MM.1S (cell line): Measurements from ENCODE around the gene TAF11.
"Not testable (repeated sequence)": the region's sequence is repeated elsewhere in the genome, so short reads cannot be mapped to it uniquely, and the experiment has no call there.

ENCODE experiments used
- DNase-seq: peaks from one replicate; pipeline ENCODE4 v3.0.0-alpha.2; 2015
- H2AFZ ChIP-seq: fragments of 300-600 bp; sonication (generic); 2 replicates; pipeline ENCODE4 v1.6.0; 2016; ENCODE audit warnings: antibody characterized with exemption, low read length
- H3F3A ChIP-seq: fragments of 300-600 bp; sonication (generic); 2 replicates; pipeline ENCODE4 v1.6.1; 2016; ENCODE audit warnings: mild to moderate bottlenecking, antibody characterized with exemption, low read length, moderate library complexity, mixed read lengths; ENCODE audit not compliant: insufficient read depth
- H3K27ac ChIP-seq: fragments of 300-600 bp; sonication (generic); 2 replicates; pipeline ENCODE4 v1.5.1; 2016; ENCODE audit warnings: mild to moderate bottlenecking, low read length
- H3K27me3 ChIP-seq: fragments of 300-600 bp; sonication (generic); replicated peaks from 2 replicates; pipeline ENCODE4 v1.6.0; 2016; ENCODE audit warnings: low read length; ENCODE audit not compliant: insufficient read depth
- H3K36me3 ChIP-seq: fragments of 300-600 bp; sonication (generic); replicated peaks from 2 replicates; pipeline ENCODE4 v1.6.1; 2016; ENCODE audit warnings: mild to moderate bottlenecking, low read length, mixed read lengths; ENCODE audit not compliant: insufficient read depth
- H3K4me1 ChIP-seq: fragments of 300-600 bp; sonication (generic); 2 replicates; pipeline ENCODE4 v1.6.1; 2016; ENCODE audit warnings: low read length, mixed read lengths
- H3K4me2 ChIP-seq: fragments of 300-600 bp; sonication (generic); 2 replicates; pipeline ENCODE4 v1.6.0; 2016; ENCODE audit warnings: low read depth, low read length
- H3K4me3 ChIP-seq: fragments of 300-600 bp; sonication (generic); 2 replicates; pipeline ENCODE4 v1.5.1; 2016; ENCODE audit warnings: low read length, mixed read lengths
- H3K79me2 ChIP-seq: fragments of 300-600 bp; sonication (generic); 2 replicates; pipeline ENCODE4 v1.6.1; 2016; ENCODE audit warnings: mixed run types, low read length, mixed read lengths
- H3K9ac ChIP-seq: fragments of 300-600 bp; sonication (generic); 2 replicates; pipeline ENCODE4 v1.6.1; 2016; ENCODE audit warnings: low read length, mixed read lengths
- H3K9me2 ChIP-seq: fragments of 300-600 bp; sonication (generic); replicated peaks from 2 replicates; pipeline ENCODE4 v1.6.1; 2016; ENCODE audit warnings: mild to moderate bottlenecking, low read length, mixed read lengths; ENCODE audit not compliant: insufficient read depth
- H3K9me3 ChIP-seq: fragments of 300-600 bp; sonication (generic); replicated peaks from 2 replicates; pipeline ENCODE4 v1.6.1; 2016; ENCODE audit warnings: mild to moderate bottlenecking, low read length, mixed read lengths; ENCODE audit not compliant: insufficient read depth
- H4K20me1 ChIP-seq: fragments of 300-600 bp; sonication (generic); 2 replicates; pipeline ENCODE4 v1.6.1; 2016; ENCODE audit warnings: mild to moderate bottlenecking, low read length, moderate library complexity, mixed read lengths; ENCODE audit not compliant: insufficient read depth
- CTCF ChIP-seq: fragments of 300-600 bp; sonication (generic); IDR thresholded peaks from 2 replicates; pipeline ENCODE4 v1.5.1; 2016; ENCODE audit warnings: antibody characterized with exemption, low read length, mixed read lengths
- EZH2 ChIP-seq: fragments of 300-600 bp; sonication (generic); optimal IDR thresholded peaks from 2 replicates; pipeline ENCODE3; 2017; ENCODE audit warnings: low read depth, mild to moderate bottlenecking, antibody characterized with exemption, low read length, mixed read lengths
- EZH2phosphoT487 ChIP-seq: fragments of 300-600 bp; sonication (generic); IDR thresholded peaks from 2 replicates; pipeline ENCODE4 v1.6.1; 2018; ENCODE audit warnings: antibody characterized with exemption, low read length

The TAF11 gene

GRCh38 chr6:34900321-34901031 lies 12.6 kb upstream of the TAF11 start:
- Histone ChIP-seq H3K27ac (no peak overlapping the region), H3K79me2 (no peaks in the 10 kb centered on the region), H3K4me3 (no peak overlapping the region), H2AFZ (no peak overlapping the region), H3K36me3 (no peaks in the 10 kb centered on the region), H3K9me2 (no peaks in the 10 kb centered on the region), H3K27me3 (no peaks in the 10 kb centered on the region), H4K20me1 (no peaks in the 10 kb centered on the region), H3K9me3 (no peaks in the 10 kb centered on the region), H3K4me2 (no peak overlapping the region), H3F3A (no peaks in the 10 kb centered on the region), H3K4me1 (no peaks in the 10 kb centered on the region), H3K9ac (no peak overlapping the region)
- TF ChIP-seq EZH2phosphoT487 = no peak
- TF ChIP-seq CTCF = no peak
- TF ChIP-seq EZH2 = no peak
- no peak for DNase-seq

- H3K4me3 ChIP-seq, H3K36me3 ChIP-seq, H3F3A ChIP-seq, H2AFZ ChIP-seq, H3K27ac ChIP-seq, H3K9ac ChIP-seq, H3K4me1 ChIP-seq, H4K20me1 ChIP-seq, DNase-seq, H3K27me3 ChIP-seq, H3K4me2 ChIP-seq, H3K79me2 ChIP-seq, H3K9me2 ChIP-seq, H3K9me3 ChIP-seq: not testable (repeated sequence)
These were observed 11.9 kb upstream of the TAF11 start for GRCh38 chr6:34899748-34900147.

- no peaks in the 10 kb centered on the region for H3K4me1 ChIP-seq
- peaks cover 7% of the 10 kb centered on the region; the same call in 1 of the 2 replicates for H3K79me2 ChIP-seq
- H3K9me2 ChIP-seq = no peaks in the 10 kb centered on the region
- no peak overlapping the region for H3K9ac ChIP-seq
- H3K4me3 ChIP-seq = no peak overlapping the region
- H3K27me3 ChIP-seq = no peaks in the 10 kb centered on the region
- no peaks in the 10 kb centered on the region for H4K20me1 ChIP-seq
- TF ChIP-seq EZH2phosphoT487 (no peak), EZH2 (no peak), CTCF (no peak)
- H3K27ac ChIP-seq = no peak overlapping the region
- no peaks in the 10 kb centered on the region for H3K9me3 ChIP-seq
- no peak overlapping the region for H2AFZ ChIP-seq
- H3F3A ChIP-seq = no peaks in the 10 kb centered on the region
- H3K4me2 ChIP-seq = no peak overlapping the region
- no peak for DNase-seq
- no peaks in the 10 kb centered on the region for H3K36me3 ChIP-seq
These were observed 9.9 kb upstream of the TAF11 start for GRCh38 chr6:34897716-34898115.

- Histone ChIP-seq H3K4me1 (no peaks in the 10 kb centered on the region), H3K36me3 (no peaks in the 10 kb centered on the region)
These were observed 9.3 kb upstream of the TAF11 start for GRCh38 chr6:34897130-34897529.

More at GRCh38 chr6:34897130-34897529, 9.3 kb upstream of the TAF11 start:
- H3K9ac ChIP-seq = no peak overlapping the region
- no peak for DNase-seq
- no peaks in the 10 kb centered on the region for H3K27me3 ChIP-seq
- no peaks in the 10 kb centered on the region for H4K20me1 ChIP-seq
- TF ChIP-seq CTCF (no peak), EZH2phosphoT487 (no peak), EZH2 (no peak)
- H3F3A ChIP-seq = no peaks in the 10 kb centered on the region
- no peak overlapping the region for H3K4me3 ChIP-seq
- H3K79me2 ChIP-seq = peaks cover 7% of the 10 kb centered on the region; the same call in 1 of the 2 replicates
- H2AFZ ChIP-seq = no peak overlapping the region
- H3K9me3 ChIP-seq = no peaks in the 10 kb centered on the region
- no peaks in the 10 kb centered on the region for H3K9me2 ChIP-seq
- H3K4me2 ChIP-seq = no peak overlapping the region
- H3K27ac ChIP-seq = no peak overlapping the region
